Measurements from ENCODE around the gene KDM2A.

KDM2A gene

GRCh38 chr11:67239783-67240575 lies 120.9 kb downstream of the KDM2A start:
- DNase-seq: peak; percentile 91

DNA sequence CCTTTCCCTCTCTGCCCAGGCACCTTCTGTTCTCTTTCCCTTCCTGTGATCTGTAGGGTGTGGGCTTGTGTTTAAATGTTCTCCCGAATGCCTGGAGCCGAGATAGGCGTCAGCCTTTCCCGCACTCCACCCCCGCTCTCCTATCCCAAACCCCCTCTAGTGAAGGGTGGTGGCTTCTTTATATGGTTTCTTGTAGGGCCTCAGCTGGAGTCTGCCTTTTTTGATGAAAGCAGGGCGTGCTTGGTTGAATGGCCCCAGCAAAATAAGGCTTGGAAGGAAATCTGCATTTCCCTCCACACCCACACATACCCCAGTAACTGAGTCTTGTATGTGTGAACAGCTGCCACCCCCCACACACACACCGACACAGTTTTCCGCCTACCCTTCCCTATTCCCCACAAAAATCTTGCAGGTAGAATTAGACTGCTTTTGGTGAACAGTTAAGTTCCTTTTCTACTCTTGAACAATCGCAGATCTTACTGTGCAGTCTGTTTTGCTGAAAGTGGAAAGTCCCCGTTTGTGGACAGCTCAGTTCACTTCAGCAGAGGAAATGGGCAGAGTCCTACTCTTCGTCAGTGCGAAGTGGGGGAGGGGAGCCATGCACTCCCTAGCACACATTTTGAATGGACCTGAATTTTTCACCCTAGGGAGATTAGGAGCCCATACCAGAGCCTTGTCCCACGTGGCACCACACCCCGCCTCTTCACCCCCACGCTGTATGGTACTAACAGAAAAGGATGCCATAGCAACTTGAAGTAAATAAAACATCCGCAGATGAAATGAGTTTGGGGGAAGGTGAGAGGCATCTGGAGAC lies 121.7 kb downstream of the KDM2A start:
- peak; percentile 79 for DNase-seq

DNA sequence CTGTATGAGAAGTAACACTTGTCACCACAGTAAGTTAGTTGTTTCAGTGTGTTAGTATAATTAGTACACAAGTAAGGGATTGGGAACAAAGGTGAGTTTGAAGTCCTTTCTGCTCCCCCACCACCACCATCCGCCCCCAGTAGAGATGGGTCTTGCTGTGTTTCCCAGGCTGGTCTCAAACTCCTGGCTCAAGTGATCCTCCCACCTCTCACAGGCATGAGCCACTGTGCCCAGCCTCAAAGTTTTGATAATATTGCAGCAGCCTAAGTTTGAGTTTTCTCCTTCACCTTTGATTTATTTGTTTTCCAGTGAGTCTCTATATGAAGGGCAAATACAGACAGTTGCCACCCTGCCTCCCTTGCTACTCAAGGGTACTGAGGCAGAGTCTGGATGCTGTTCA lies 123.5 kb downstream of the KDM2A start:
- DNase-seq: no peak

- no peak for DNase-seq
Observed at GRCh38 chr11:67243051-67243450, 124.0 kb downstream of the KDM2A start.

GRCh38 chr11:67245046-67245445 lies 126.0 kb downstream of the KDM2A start:
- no peak for DNase-seq

DNA sequence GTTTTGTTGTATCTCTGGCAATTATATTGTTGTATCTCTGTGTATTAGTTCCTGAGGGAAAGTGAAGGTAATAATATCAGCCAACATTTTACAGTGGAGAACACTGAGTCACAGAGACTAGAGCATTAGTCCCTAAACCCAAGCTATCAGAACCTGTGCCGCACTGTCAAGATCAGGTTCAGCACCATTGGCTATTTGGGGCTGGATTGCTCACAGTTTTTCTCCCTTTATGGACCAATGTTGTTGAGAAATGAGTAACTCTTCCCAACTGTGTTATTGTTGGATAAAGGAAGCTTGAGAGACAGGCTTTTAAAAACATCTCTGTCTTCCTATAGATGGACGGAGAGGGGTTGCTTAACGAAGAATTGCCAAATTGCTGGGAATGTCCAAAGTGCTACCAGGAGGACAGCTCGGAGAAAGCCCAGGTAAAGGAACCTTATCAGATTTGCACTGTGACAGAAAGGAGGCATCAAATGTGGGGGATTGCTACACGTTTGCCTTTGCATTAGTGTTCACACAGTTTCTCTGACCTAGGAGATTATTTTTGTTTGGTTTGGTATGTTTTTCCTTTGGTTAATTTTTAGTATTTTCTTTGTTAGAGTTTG lies 129.0 kb downstream of the KDM2A start:
- no peak for DNase-seq

DNA sequence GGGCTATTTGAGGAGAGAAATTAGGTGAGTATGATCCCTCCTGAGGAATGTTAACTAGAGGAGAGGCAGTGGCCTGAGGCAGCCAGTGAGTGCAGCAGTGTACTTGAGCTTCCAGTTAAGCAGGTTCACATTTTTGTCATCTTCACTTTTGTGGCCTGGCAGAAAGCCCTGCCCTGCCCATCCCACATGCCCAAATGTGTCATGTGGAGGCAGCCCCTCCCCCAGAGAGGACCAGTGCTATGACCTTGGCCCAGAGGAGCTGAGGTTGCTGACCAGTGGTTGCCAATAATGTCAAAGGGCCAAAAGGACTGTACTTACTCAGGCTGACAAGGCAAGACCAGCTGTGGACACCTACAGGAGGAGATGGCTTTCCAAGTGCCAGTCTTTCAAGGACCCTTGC lies 129.6 kb downstream of the KDM2A start:
- DNase-seq: no peak

GRCh38 chr11:67250059-67251043 lies 131.3 kb downstream of the KDM2A start:
- DNase-seq: no peak

DNA sequence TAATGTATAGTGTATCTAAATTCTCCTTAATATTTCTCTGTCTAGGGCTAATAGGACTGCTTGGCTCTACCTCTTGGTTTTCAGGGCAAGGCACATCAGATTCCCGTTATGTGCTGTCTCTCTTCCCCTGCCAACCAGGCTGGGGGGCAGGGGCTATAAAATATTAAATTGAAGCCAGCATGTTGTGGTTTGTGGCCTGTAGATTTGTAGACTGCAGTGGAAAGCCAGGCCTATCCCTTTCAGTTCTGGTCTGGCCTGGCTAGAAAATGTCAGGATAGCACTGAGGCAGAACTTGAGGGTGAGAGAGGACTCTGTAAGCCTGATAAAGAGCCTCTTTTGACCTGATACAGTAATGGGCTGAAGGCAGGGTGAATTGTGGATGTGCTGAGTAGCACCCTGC lies 132.8 kb downstream of the KDM2A start:
- DNase-seq: no peak

DNA sequence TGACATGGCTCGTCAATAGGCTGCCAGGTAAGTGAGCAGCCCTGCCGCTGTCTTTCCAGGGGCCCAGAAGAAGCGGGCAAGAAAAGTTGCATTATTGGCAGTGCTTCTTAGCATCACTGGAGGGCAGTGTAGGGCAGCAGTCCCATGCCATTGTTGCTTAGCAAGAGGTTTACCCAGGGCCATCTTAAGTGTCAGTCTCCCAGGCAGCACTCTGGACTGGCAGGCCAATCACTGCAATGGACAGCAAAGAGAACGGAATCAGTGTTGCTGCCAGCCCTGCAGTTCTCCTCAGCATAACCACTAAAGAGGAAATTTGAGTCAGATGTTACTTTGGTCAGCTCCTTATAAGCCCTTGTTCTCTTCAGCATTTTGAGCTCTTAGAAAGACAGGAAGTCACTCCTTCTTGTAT lies 133.8 kb downstream of the KDM2A start:
- peak; percentile 43 for DNase-seq

DNA sequence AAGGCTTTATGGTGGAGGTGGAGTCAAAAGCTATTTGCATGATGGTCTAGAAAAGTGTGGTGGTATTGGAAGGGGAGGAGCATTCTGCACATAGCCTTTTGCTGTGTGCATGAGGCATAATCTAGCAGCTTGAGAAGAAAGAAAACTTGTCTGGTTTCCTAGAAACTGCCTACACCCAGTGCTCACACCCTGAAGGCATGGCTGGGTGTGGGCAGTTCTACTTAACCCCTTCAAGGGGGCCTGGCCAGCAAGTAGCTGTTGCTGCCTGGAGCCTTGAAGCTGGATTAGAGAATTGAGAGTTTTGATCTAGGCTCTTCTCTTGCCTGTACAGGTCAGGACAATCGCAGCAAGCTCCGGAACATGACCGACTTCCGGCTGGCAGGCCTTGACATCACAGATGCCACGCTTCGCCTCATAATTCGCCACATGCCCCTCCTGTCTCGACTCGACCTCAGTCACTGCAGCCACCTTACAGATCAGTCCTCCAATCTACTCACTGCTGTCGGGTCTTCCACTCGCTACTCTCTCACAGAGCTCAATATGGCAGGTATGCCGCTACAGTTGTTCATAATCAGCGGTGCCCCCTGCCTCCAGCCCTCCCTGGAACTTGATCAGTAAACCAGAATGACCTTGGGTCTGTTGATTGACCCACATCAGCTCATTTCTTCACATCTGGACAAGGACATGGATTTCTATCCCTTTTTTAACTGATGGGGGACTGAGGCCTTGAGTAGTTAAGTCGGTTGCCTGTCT lies 135.0 kb downstream of the KDM2A start:
- no peak for DNase-seq

- no peak for DNase-seq
Observed at GRCh38 chr11:67254798-67255197, 135.7 kb downstream of the KDM2A start.

GRCh38 chr11:67255353-67255752 lies 136.3 kb downstream of the KDM2A start:
- no peak for DNase-seq

DNA sequence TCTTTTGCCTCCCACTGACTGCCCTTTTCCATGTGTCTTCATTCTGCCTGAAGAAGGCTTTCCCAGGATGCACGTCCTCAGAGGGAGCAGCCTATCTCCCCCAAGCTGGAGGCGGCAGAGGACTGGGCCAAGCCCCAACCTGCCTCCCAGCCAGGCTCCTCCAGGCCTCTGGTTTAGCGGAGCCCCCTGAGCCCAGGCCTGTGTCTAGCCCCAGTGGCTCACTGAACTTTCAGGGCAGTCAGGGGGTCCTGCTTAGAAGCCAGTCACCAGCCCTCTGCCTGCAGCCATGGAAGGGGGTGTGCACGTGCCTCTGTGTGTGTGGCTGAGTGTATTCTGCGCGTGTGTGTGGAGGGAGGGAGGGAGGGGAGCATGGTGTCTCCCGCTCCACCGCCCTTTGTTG lies 136.8 kb downstream of the KDM2A start:
- DNase-seq: no peak

DNA sequence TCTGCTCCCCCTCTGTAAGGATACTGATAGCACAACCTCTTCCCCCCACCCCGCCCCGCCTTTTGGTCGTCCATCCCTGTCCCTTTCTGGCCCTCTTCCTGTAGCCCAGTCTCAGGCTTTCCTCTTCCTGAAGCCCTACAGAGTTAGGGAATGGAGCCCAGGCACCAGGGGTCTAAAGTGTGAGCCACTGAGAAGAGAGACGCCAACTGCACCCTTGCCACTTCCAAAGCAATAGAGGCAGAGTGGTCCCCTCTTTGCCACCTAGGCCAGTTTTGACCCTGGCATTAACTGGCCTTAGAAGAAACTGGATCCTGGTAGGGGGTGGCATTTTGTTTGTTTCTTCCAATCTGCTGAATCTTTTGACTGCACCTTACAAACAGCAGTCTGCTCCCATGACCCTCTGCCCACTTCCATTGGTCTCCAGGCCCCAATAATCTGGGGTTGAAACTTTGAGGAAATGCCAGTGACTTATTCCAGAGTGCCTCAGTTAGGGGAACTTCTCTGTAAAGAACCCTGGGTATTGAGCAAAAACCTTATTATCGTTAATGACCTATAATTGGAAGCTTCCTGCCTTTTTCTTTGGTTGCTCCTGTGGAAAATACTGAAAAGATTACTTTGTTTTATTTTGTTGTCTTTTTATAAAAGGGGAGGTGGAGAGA lies 137.5 kb downstream of the KDM2A start:
- DNase-seq: no peak

GRCh38 chr11:67260406-67260805 lies 141.3 kb downstream of the KDM2A start:
- no peak for DNase-seq

- DNase-seq: peak; percentile 47
Observed at GRCh38 chr11:67260885-67261639, 142.0 kb downstream of the KDM2A start.

DNA sequence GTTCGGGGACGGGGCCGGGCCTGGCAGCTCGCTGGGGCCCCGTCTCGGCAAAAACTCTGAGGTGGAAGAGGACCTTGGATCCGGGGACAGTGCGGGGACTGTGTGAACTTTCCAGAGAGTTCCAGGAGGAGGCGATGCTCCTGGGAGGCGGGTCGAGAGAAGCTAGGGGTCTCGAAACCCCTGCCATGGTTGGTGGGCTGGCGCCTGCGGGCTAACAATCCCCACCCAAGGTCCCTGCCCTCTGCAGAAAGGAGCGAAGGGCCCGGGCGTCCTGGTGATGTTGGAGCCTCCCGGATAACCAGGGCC lies 142.5 kb downstream of the KDM2A start:
- DNase-seq: no peak

- peak; percentile 18 for DNase-seq
Observed at GRCh38 chr11:67261946-67262681, 143.1 kb downstream of the KDM2A start.
